Psoas muscle (tissue), 8 donors: ENCODE data around the gene VPS37B. TPM values are rescaled to one million over a fixed set of nuclear protein-coding genes. Genes with fewer than 3 reads are reported as not detected.

Experiments
- ATAC-seq, 4 donors: fragments of 200-7000 bp; cut with Tn5 transposase; one replicate each; pipeline ENCODE4 v1.9.1; 2020; ENCODE audit warnings: moderate library complexity in 3 of 4, mild to moderate bottlenecking in 2 of 4
- DNase-seq, 2 donors: peaks; one replicate each; pipeline ENCODE4 v3.0.0-alpha.2; 2020
- H3K27ac ChIP-seq: fragments of 200-600 bp; one replicate; pipeline ENCODE4 v1.8.0; 2022
- H3K27me3 ChIP-seq, 3 donors: fragments of 200-600 bp in 1 of 3; one replicate each; pipeline versions ENCODE4 v1.6.1 to v1.8.0; 2013 to 2022; ENCODE audit warnings: low read length in 2 of 3, mild to moderate bottlenecking in 2 of 3, moderate library complexity in 1 of 3; ENCODE audit not compliant: insufficient read depth in 3 of 3
- H3K36me3 ChIP-seq, 2 donors: fragments of 200-600 bp in 1 of 2; one replicate each; pipeline versions ENCODE4 v1.6.1 to v1.8.0; 2013 to 2022; ENCODE audit warnings: low read depth in 1 of 2, mild to moderate bottlenecking in 1 of 2, moderate library complexity in 1 of 2; ENCODE audit not compliant: insufficient read depth in 1 of 2
- H3K4me1 ChIP-seq: fragments of 200-600 bp; one replicate; pipeline ENCODE4 v1.8.0; 2022
- H3K4me3 ChIP-seq: fragments of 200-600 bp; one replicate; pipeline ENCODE4 v1.8.0; 2022; ENCODE audit warnings: mild to moderate bottlenecking
- H3K9me3 ChIP-seq: fragments of 200-600 bp; one replicate; pipeline ENCODE4 v1.8.0; 2022
- WGBS, 3 donors: extraction: QIAGEN DNeasy Blood & Tissue Kit; methylation state at CpG; one replicate each; pipeline versions ENCODE4 v1.1.6 to v1.1.7; 2013; 5-methylcytosine and 5-hydroxymethylcytosine counted together
- intact Hi-C, 2 donors: fragments of 100-400 bp; cut with DNase I; formaldehyde crosslinking; loops; one replicate each; pipeline versions ENCODE4 v1.11.0 to v1.14.2; 2022
- polyA plus RNA-seq, 3 donors: library from polyadenylated mRNA; stranded (reverse); fragments of 200-250 nt; gene quantifications; one replicate each; pipeline ENCODE4 v1.2.3, GENCODE V29; 2013
- total RNA-seq, 4 donors: library from RNA; stranded (reverse); fragmentation: NEBNext Ultra II Directional in 2 of 4; extraction: Animal tissue kit (Norgen Biotek cat#: 25700) in 2 of 4; gene quantifications; one replicate each; pipeline versions ENCODE4 v1.2.1 to v1.2.4, GENCODE V29; 2021 to 2023
- TF ChIP-seq, protein P1 (sequence below): fragments of 200-600 bp; IDR thresholded peaks from one replicate; pipeline ENCODE4 v1.8.0; 2022; ENCODE audit warnings: antibody characterized with exemption
- donor health status: healthy with polysubstance abuse.
- donor health status: DM: no; HTN: no; CAD: no; lungs with moderate emphysema.
- donor health status: Bipolar disorder and iron deficiency.
- donor health status: healthy.
- donor health status: DM: yes; HTN: yes; CAD: no.
- donor health status: DM: no; HTN: no; CAD: no.
- donor health status: DM: no; HTN: no; CAD: no.
- donor health status: DM: yes; HTN: yes; CAD: no.

VPS37B gene
- total and polyA plus RNA-seq, 7 donors: 3.2 to 11.1 (median 8.9) TPM

DNA sequence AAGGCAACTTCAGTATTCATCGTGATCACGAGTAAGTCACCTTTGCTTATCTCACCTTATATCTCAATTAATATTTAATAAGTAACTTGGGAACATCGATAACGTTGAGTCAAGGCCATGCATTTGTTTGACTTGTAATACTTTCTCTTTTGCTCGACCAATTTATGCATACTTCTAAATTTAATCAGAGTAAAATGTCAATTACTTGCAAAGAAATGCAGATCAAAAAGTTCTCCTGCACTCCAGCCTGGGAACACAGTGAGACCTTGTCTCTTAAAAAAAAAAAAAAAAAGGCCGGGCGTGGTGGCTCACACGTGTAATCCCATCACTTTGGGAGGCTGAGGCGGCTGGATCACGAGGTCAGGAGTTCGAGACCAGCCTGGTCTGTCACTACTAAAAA lies 72.5 kb downstream of the VPS37B start:
- TF ChIP-seq, protein P1, sequence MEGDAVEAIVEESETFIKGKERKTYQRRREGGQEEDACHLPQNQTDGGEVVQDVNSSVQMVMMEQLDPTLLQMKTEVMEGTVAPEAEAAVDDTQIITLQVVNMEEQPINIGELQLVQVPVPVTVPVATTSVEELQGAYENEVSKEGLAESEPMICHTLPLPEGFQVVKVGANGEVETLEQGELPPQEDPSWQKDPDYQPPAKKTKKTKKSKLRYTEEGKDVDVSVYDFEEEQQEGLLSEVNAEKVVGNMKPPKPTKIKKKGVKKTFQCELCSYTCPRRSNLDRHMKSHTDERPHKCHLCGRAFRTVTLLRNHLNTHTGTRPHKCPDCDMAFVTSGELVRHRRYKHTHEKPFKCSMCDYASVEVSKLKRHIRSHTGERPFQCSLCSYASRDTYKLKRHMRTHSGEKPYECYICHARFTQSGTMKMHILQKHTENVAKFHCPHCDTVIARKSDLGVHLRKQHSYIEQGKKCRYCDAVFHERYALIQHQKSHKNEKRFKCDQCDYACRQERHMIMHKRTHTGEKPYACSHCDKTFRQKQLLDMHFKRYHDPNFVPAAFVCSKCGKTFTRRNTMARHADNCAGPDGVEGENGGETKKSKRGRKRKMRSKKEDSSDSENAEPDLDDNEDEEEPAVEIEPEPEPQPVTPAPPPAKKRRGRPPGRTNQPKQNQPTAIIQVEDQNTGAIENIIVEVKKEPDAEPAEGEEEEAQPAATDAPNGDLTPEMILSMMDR: no peak
- Histone ChIP-seq H3K36me3 (no peaks in the 10 kb centered on the region), H3K4me3 (no peak overlapping the region), H3K27me3 (no peaks in the 10 kb centered on the region), H3K9me3 (no peaks in the 10 kb centered on the region), H3K27ac (no peak overlapping the region), H3K4me1 (no peaks in the 10 kb centered on the region)
- intact Hi-C loops: no loop called here
- no peak for ATAC-seq
- 87 to 88% (median 87%) methylated on average over 11 of the region's 11 CpGs for WGBS, 3 donors
- no peak for DNase-seq

DNA sequence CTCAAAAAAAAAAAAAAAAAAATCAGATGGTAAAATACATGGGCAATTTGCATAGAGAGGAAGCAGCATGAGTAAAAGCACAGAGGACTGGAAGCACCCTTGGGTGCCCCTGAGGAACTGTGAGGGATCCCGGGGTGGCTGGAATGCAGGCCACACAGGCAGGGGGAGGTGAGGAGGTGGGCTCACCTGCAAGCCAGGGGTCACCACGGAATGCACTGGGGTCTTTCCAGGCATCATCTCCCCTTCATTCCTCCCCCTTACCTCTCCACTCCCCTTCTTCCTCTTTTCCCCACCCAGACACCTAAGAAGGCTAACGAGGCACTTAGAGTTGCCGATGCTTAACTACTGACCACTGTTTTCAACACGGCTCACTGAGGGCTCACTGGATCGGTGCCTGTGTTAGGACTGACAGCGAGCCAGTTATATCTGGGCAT lies 75.1 kb downstream of the VPS37B start:
- no peaks in the 10 kb centered on the region for H3K9me3 ChIP-seq
- H3K4me1 ChIP-seq: no peaks in the 10 kb centered on the region
- DNase-seq (no peak), ATAC-seq (no peak)
- H3K4me3 ChIP-seq: no peak overlapping the region
- no peaks in the 10 kb centered on the region for H3K27me3 ChIP-seq
- H3K27ac ChIP-seq: no peak overlapping the region
- intact Hi-C loops: no loop called here
- TF ChIP-seq, protein P1: no peak
- no peaks in the 10 kb centered on the region for H3K36me3 ChIP-seq
- WGBS, 3 donors: 61 to 64% (median 61%) methylated on average over 7 of the region's 7 CpGs

DNA sequence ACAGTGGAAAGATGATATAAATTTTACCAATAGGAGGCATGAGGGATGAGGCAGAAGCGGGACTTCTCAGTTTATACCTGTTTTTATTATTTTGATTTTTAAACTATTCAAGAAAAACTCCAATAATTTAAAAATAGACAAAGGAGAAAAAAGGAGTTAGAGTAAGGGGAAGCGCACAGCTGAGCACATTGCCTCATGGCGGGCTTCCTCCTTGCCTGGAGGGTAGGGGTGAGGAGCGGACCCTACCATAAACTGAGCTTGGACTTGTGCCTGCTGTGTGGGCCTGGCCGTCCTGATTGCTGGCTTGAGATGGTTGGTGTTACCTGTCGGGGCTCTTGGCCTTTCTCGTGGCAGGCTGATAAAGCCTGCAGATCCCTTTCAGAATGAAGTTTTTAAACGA lies 75.8 kb downstream of the VPS37B start:
- intact Hi-C loops: no loop called here
- H3K9me3 ChIP-seq: no peaks in the 10 kb centered on the region

DNA sequence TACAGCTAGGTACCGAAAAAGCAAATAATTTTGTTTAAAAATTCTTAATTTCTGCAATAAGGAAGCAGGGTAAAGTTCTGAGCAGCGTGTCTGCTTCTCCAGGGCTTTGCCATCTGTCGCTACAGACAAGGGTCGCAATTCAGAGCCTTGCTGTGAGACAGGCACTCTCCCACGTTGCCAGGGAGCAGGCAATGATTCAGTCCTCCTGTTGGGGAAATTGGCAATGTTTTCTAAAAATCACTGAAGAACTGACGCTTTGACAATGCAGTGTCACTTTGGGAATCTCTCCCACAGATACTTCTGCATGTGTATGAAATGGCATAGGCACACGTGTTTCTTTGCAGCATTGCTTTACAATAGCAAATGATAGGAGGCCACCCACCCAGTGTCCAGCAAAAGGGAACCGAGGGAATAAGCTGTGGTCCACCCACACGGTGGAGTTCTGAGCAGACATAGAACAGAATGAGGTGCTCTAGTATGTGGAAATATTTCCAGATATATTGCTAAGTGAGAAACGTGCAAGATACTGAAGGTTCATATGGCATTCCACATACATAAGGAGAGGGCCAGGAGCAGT lies 76.6 kb downstream of the VPS37B start:
- 49 to 57% (median 52%) methylated on average over 10 of the region's 10 CpGs for WGBS, 3 donors
- intact Hi-C loops: no loop called here
- Histone ChIP-seq H3K4me1 (no peaks in the 10 kb centered on the region), H3K4me3 (no peak overlapping the region), H3K36me3 (no peaks in the 10 kb centered on the region), H3K27ac (no peak overlapping the region), H3K9me3 (no peaks in the 10 kb centered on the region), H3K27me3 (no peaks in the 10 kb centered on the region)
- ATAC-seq (no peak), DNase-seq (no peak)
- TF ChIP-seq, protein P1: no peak

More for the DNA sequence above, 75.8 kb downstream of the VPS37B start:
- TF ChIP-seq, protein P1: no peak
- Histone ChIP-seq H3K27ac (no peak overlapping the region), H3K36me3 (no peaks in the 10 kb centered on the region), H3K27me3 (no peaks in the 10 kb centered on the region), H3K4me3 (no peak overlapping the region), H3K4me1 (no peaks in the 10 kb centered on the region)
- WGBS, 3 donors: 76 to 89% (median 87%) methylated on average over 8 of the region's 8 CpGs
- ATAC-seq (no peak), DNase-seq (no peak)

Other genes with a start within 250 kb of the VPS37B start
- under 1 TPM in 1 of 4 donors, not detected in 3; 0.61 TPM for gene HCAR2, start 192.8 kb downstream of the VPS37B start, total RNA-seq
- under 1 TPM; 0.01 to 0.18 (median 0.13) TPM for gene HCAR2, start 192.8 kb downstream of the VPS37B start, polyA plus RNA-seq
- under 1 TPM in 2 of 4 donors, not detected in 2; 0.13 to 0.44 TPM for gene HCAR3, start 179.3 kb downstream of the VPS37B start, total RNA-seq
- gene HCAR3, start 179.3 kb downstream of the VPS37B start, polyA plus RNA-seq: under 1 TPM in 1 of 3 donors, not detected in 2; 0.07 TPM
- gene HCAR1, start 165.3 kb downstream of the VPS37B start, total RNA-seq: under 1 TPM in 3 of 4 donors, not detected in 1; 0.05 to 0.13 (median 0.08) TPM
- gene HCAR1, start 165.3 kb downstream of the VPS37B start, polyA plus RNA-seq: under 1 TPM; 0.01 to 0.05 (median 0.03) TPM
- 10 to 100 TPM; 30.2 to 39.0 (median 33.5) TPM for gene DENR, start 143.3 kb downstream of the VPS37B start, total RNA-seq
- 10 to 100 TPM; 24.0 to 52.4 (median 47.4) TPM for gene DENR, start 143.3 kb downstream of the VPS37B start, polyA plus RNA-seq
- 1 to 10 TPM in 1 of 4 donors, under 1 TPM in 3; 0.81 to 1.3 (median 0.96) TPM for gene CCDC62, start 121.6 kb downstream of the VPS37B start, total RNA-seq
- 1 to 10 TPM in 1 of 3 donors, under 1 TPM in 2; 0.20 to 1.5 (median 0.29) TPM for gene CCDC62, start 121.6 kb downstream of the VPS37B start, polyA plus RNA-seq
- 10 to 100 TPM in 2 of 4 donors, 1 to 10 TPM in 2; 6.2 to 13.4 (median 9.7) TPM for gene HIP1R, start 60.7 kb downstream of the VPS37B start, total RNA-seq
- 10 to 100 TPM in 1 of 3 donors, 1 to 10 TPM in 2; 4.5 to 17.6 (median 8.0) TPM for gene HIP1R, start 60.7 kb downstream of the VPS37B start, polyA plus RNA-seq
- under 1 TPM; 0.47 to 0.97 (median 0.78) TPM for gene ABCB9, start 70.3 kb upstream of the VPS37B start, total RNA-seq
- gene ABCB9, start 70.3 kb upstream of the VPS37B start, polyA plus RNA-seq: 1 to 10 TPM in 1 of 3 donors, under 1 TPM in 2; 0.56 to 1.1 (median 0.62) TPM
- 10 to 100 TPM in 1 of 4 donors, 1 to 10 TPM in 3; 6.4 to 12.0 (median 8.5) TPM for gene OGFOD2, start 79.1 kb upstream of the VPS37B start, total RNA-seq
- gene OGFOD2, start 79.1 kb upstream of the VPS37B start, polyA plus RNA-seq: 10 to 100 TPM in 2 of 3 donors, 1 to 10 TPM in 1; 7.0 to 25.3 (median 19.5) TPM
- 100 to 1,000 TPM; 113 to 130 (median 117) TPM for gene ARL6IP4, start 84.6 kb upstream of the VPS37B start, total RNA-seq
- gene ARL6IP4, start 84.6 kb upstream of the VPS37B start, polyA plus RNA-seq: 100 to 1,000 TPM; 161 to 193 (median 187) TPM